Esophagus muscularis mucosa (tissue), 3 donors: ENCODE measurements around the gene ATP5ME.

ENCODE experiments used
- CTCF ChIP-seq, 3 experiments: fragments of 200-600 bp in 2 of 3; fragments of 450-650 bp in 1 of 3; sonication (generic) in 2 of 3; IDR thresholded peaks; one replicate each; pipeline ENCODE4 v1.5.1; 2017 to 2019; ENCODE audit warnings: antibody characterized with exemption in 3 of 3, mild to moderate bottlenecking in 2 of 3, moderate library complexity in 1 of 3
- POLR2A ChIP-seq: fragments of 450-650 bp; IDR thresholded peaks from one replicate; pipeline ENCODE4 v1.6.1; 2017; ENCODE audit warnings: antibody characterized with exemption, moderate library complexity, mild to moderate bottlenecking, low read depth
- POLR2AphosphoS5 ChIP-seq, 2 donors: sonication (generic); formaldehyde crosslinking; IDR thresholded peaks; one replicate each; pipeline ENCODE4 v1.6.1; 2017; ENCODE audit warnings: antibody characterized with exemption in 2 of 2

DNA sequence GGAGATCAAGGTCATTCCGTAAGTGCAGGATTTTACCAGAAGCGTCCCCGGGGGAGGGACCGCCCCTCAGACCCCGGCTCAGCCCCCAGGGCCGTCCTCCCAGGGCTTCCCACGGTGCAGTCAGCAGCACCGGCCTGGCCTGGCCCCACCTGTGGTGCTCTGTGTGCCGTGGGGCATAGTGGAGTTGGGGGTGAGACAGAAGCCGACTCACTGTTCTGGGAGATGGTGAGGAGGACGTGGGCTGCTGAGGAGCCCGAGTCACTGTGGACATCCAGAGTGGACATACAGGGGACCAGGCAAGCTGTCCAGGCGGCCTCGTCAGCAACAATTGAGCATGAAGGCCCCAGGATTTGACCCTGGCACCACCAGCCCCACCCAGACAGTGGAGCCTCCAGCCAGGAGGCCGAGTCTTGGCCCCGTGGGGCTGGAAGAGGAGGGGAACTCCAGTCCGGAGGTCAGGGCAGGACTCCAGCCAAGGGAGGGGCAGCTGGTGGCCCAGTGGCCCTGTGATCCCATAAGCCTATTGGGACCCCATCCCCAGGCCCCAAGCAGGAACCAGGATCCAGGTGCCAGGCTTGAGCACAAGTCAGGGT, 19.1 kb downstream of the ATP5ME start:
- TF ChIP-seq CTCF (IDR thresholded peaks at IDR 0.05) (no peak), POLR2A (no peak), POLR2AphosphoS5 (IDR thresholded peaks at IDR 0.05) (no peak)
